Measurements from ENCODE around the gene CRY2.

The CRY2 gene

GRCh38 chr11:45918962-45919675 is 71.8 kb downstream of the CRY2 start:
- Histone ChIP-seq H3K14ac (ENCODE audit: low read length) (no peak overlapping the region), H2BK12ac (ENCODE audit: low read length) (peak overlapping the region; percentile 63), H4K91ac (ENCODE audit: low read depth, low read length, poor library complexity) (no peak overlapping the region), H3K9ac (ENCODE audit: low read depth, low read length, poor library complexity) (no peak overlapping the region), H3K4me1 (ENCODE audit: control insufficient read depth in 2 of 2, insufficient read depth in 1 of 2, low read depth in 1 of 2, low read length in 2 of 2) (peaks cover 18 to 27% of the 10 kb centered on the region in 2 donors), H3K4me3 (ENCODE audit: low read length in 2 of 2) (peak overlapping the region; percentile 22 to 92), H3K27me3 (ENCODE audit: control insufficient read depth in 3 of 3, insufficient read depth in 3 of 3, low read depth in 1 of 3, low read length in 3 of 3) (peaks cover 0 to 46% (median 12%) of the 10 kb centered on the region in 3 experiments), H2AFZ (ENCODE audit: low read length) (peak overlapping the region; percentile 84), H2AK5ac (ENCODE audit: low read depth, low read length) (peak overlapping the region; percentile 91), H3K79me1 (ENCODE audit: low read depth, low read length) (peaks cover 9% of the 10 kb centered on the region), H3K4ac (ENCODE audit: low read length) (no peak overlapping the region), H3K23ac (ENCODE audit: low read depth, low read length, poor library complexity) (no peak overlapping the region), H3K18ac (ENCODE audit: low read length) (peak overlapping the region; percentile 81), H2BK120ac (ENCODE audit: low read depth, low read length) (peak overlapping the region; percentile 64), H3K27ac (replicated peaks; ENCODE audit: low read length) (peak overlapping the region; percentile 9), H4K8ac (ENCODE audit: low read depth, low read length) (no peak overlapping the region), H3K9me3 (replicated peaks in 1 of 2; ENCODE audit: control insufficient read depth in 2 of 2, insufficient read depth in 1 of 2, low read depth in 1 of 2, low read length in 2 of 2) (no peaks in the 10 kb centered on the region), H3K36me3 (replicated peaks in 1 of 2; ENCODE audit: control insufficient read depth in 2 of 2, insufficient read depth in 2 of 2, low read length in 2 of 2) (peaks cover 18 to 20% of the 10 kb centered on the region in 2 donors), H3K4me2 (ENCODE audit: insufficient read depth, low read length, poor library complexity, severe bottlenecking) (no peak overlapping the region), H2BK15ac (ENCODE audit: low read length) (peak overlapping the region; percentile 40), H2BK5ac (ENCODE audit: low read length) (peak overlapping the region; percentile 21)
- DNase-seq (ENCODE audit: low spot score) = no peak
- WGBS, 2 donors (ENCODE audit: extremely low coverage in 2 of 2, insufficient read length in 2 of 2, insufficient replicate concordance in 1 of 2) = no CpG with 5 or more reads among the region's 7 CpGs

GRCh38 chr11:45919806-45920530 is 72.7 kb downstream of the CRY2 start:
- Histone ChIP-seq H3K4ac (ENCODE audit: low read length) (no peak overlapping the region), H3K27me3 (ENCODE audit: control insufficient read depth in 3 of 3, insufficient read depth in 3 of 3, low read depth in 1 of 3, low read length in 3 of 3) (peaks cover 0 to 54% (median 13%) of the 10 kb centered on the region in 3 experiments), H2BK12ac (ENCODE audit: low read length) (no peak overlapping the region), H2BK15ac (ENCODE audit: low read length) (peak overlapping the region; percentile 13), H3K4me3 (ENCODE audit: low read length in 2 of 2) (no peak overlapping the region), H2BK120ac (ENCODE audit: low read depth, low read length) (no peak overlapping the region), H2AK5ac (ENCODE audit: low read depth, low read length) (no peak overlapping the region), H3K4me1 (ENCODE audit: control insufficient read depth in 2 of 2, insufficient read depth in 1 of 2, low read depth in 1 of 2, low read length in 2 of 2) (peaks cover 18 to 27% of the 10 kb centered on the region in 2 donors), H3K9me3 (replicated peaks in 1 of 2; ENCODE audit: control insufficient read depth in 2 of 2, insufficient read depth in 1 of 2, low read depth in 1 of 2, low read length in 2 of 2) (no peaks in the 10 kb centered on the region), H3K23ac (ENCODE audit: low read depth, low read length, poor library complexity) (no peak overlapping the region), H3K9ac (ENCODE audit: low read depth, low read length, poor library complexity) (no peak overlapping the region), H4K91ac (ENCODE audit: low read depth, low read length, poor library complexity) (no peak overlapping the region), H3K79me1 (ENCODE audit: low read depth, low read length) (peaks cover 5% of the 10 kb centered on the region), H3K4me2 (ENCODE audit: insufficient read depth, low read length, poor library complexity, severe bottlenecking) (peak overlapping the region; percentile 35), H4K8ac (ENCODE audit: low read depth, low read length) (peak overlapping the region; percentile 86), H3K36me3 (replicated peaks in 1 of 2; ENCODE audit: control insufficient read depth in 2 of 2, insufficient read depth in 2 of 2, low read length in 2 of 2) (peaks cover 9 to 11% of the 10 kb centered on the region in 2 donors), H2BK5ac (ENCODE audit: low read length) (peak overlapping the region; percentile 21), H3K27ac (replicated peaks; ENCODE audit: low read length) (peak overlapping the region; percentile 72), H2AFZ (ENCODE audit: low read length) (peak overlapping the region; percentile 69), H3K18ac (ENCODE audit: low read length) (peak overlapping the region; percentile 74), H3K14ac (ENCODE audit: low read length) (no peak overlapping the region)
- DNase-seq (ENCODE audit: low spot score) = no peak
- no CpG with 5 or more reads among the region's 13 CpGs for WGBS, 2 donors (ENCODE audit: extremely low coverage in 2 of 2, insufficient read length in 2 of 2, insufficient replicate concordance in 1 of 2)

GRCh38 chr11:45920531-45921477 is 73.5 kb downstream of the CRY2 start:
- Histone ChIP-seq H4K8ac (ENCODE audit: low read depth, low read length) (no peak overlapping the region), H2BK12ac (ENCODE audit: low read length) (no peak overlapping the region), H2BK120ac (ENCODE audit: low read depth, low read length) (no peak overlapping the region), H3K4ac (ENCODE audit: low read length) (no peak overlapping the region), H3K4me2 (ENCODE audit: insufficient read depth, low read length, poor library complexity, severe bottlenecking) (no peak overlapping the region), H3K4me3 (ENCODE audit: low read length in 2 of 2) (no peak overlapping the region), H3K18ac (ENCODE audit: low read length) (peak overlapping the region; percentile 12), H3K14ac (ENCODE audit: low read length) (no peak overlapping the region), H4K91ac (ENCODE audit: low read depth, low read length, poor library complexity) (no peak overlapping the region), H2AK5ac (ENCODE audit: low read depth, low read length) (peak overlapping the region; percentile 38), H3K23ac (ENCODE audit: low read depth, low read length, poor library complexity) (no peak overlapping the region), H3K27ac (replicated peaks; ENCODE audit: low read length) (peak overlapping the region; percentile 72), H3K79me1 (ENCODE audit: low read depth, low read length) (peaks cover 5% of the 10 kb centered on the region), H3K36me3 (replicated peaks in 1 of 2; ENCODE audit: control insufficient read depth in 2 of 2, insufficient read depth in 2 of 2, low read length in 2 of 2) (peaks cover 3 to 4% of the 10 kb centered on the region in 2 donors), H3K9ac (ENCODE audit: low read depth, low read length, poor library complexity) (no peak overlapping the region), H3K27me3 (ENCODE audit: control insufficient read depth in 3 of 3, insufficient read depth in 3 of 3, low read depth in 1 of 3, low read length in 3 of 3) (peaks cover 0 to 58% (median 13%) of the 10 kb centered on the region in 3 experiments), H2BK5ac (ENCODE audit: low read length) (peak overlapping the region; percentile 21), H2AFZ (ENCODE audit: low read length) (peak overlapping the region; percentile 87), H3K4me1 (ENCODE audit: control insufficient read depth in 2 of 2, insufficient read depth in 1 of 2, low read depth in 1 of 2, low read length in 2 of 2) (peaks cover 18 to 27% of the 10 kb centered on the region in 2 donors), H3K9me3 (replicated peaks in 1 of 2; ENCODE audit: control insufficient read depth in 2 of 2, insufficient read depth in 1 of 2, low read depth in 1 of 2, low read length in 2 of 2) (no peaks in the 10 kb centered on the region), H2BK15ac (ENCODE audit: low read length) (peak overlapping the region; percentile 13)
- DNase-seq (ENCODE audit: low spot score) = no peak
- WGBS, 2 donors (ENCODE audit: extremely low coverage in 2 of 2, insufficient read length in 2 of 2, insufficient replicate concordance in 1 of 2) = no CpG with 5 or more reads among the region's 6 CpGs
